Smooth muscle cell (in vitro differentiated cells): ENCODE data around the gene APOB. TPM values are rescaled to one million over a fixed set of nuclear protein-coding genes. Genes with fewer than 3 reads are reported as not detected.

ENCODE experiments used
- DNase-seq: peaks from one replicate; lab custom pipeline; 2025; ENCODE audit not compliant: unreplicated experiment; lab: John Stamatoyannopoulos, UW
- H2AFZ ChIP-seq: fragments of 200-600 bp; sonication (generic); 2 replicates; pipeline ENCODE4 v1.6.0; 2016; ENCODE audit warnings: antibody characterized with exemption, low read depth, mild to moderate bottlenecking
- H3F3A ChIP-seq: fragments of 200-600 bp; sonication (generic); 2 replicates; pipeline ENCODE4 v1.6.0; 2017; ENCODE audit warnings: antibody characterized with exemption, low read depth
- H3K27ac ChIP-seq: fragments of 200-600 bp; sonication (generic); 2 replicates; pipeline ENCODE4 v1.5.1; 2016; ENCODE audit warnings: low read depth, mild to moderate bottlenecking
- H3K27me3 ChIP-seq: fragments of 200-600 bp; sonication (generic); 2 replicates; pipeline ENCODE4 v1.6.1; 2016; ENCODE audit warnings: low read depth, mild to moderate bottlenecking
- H3K36me3 ChIP-seq: fragments of 200-600 bp; sonication (generic); 2 replicates; pipeline ENCODE4 v1.5.1; 2016; ENCODE audit warnings: low read depth
- H3K4me1 ChIP-seq: fragments of 200-600 bp; sonication (generic); 2 replicates; pipeline ENCODE4 v1.5.1; 2016; ENCODE audit warnings: low read depth
- H3K4me2 ChIP-seq: fragments of 200-600 bp; sonication (generic); 2 replicates; pipeline ENCODE4 v1.6.0; 2016; ENCODE audit warnings: mild to moderate bottlenecking
- H3K4me3 ChIP-seq: fragments of 200-600 bp; sonication (generic); 2 replicates; pipeline ENCODE4 v1.5.1; 2016; ENCODE audit warnings: mild to moderate bottlenecking
- H3K79me2 ChIP-seq: fragments of 200-600 bp; sonication (generic); 2 replicates; pipeline ENCODE4 v1.6.0; 2016; ENCODE audit warnings: low read depth, mild to moderate bottlenecking
- H3K9ac ChIP-seq: fragments of 200-600 bp; sonication (generic); 2 replicates; pipeline ENCODE4 v1.6.0; 2016; ENCODE audit warnings: low read depth
- H3K9me3 ChIP-seq: fragments of 200-600 bp; sonication (generic); replicated peaks from 2 replicates; pipeline ENCODE4 v1.5.1; 2016; ENCODE audit warnings: low read depth
- H4K20me1 ChIP-seq: fragments of 200-600 bp; sonication (generic); 2 replicates; pipeline ENCODE4 v1.6.0; 2016; ENCODE audit warnings: low read depth
- WGBS: methylation state at CpG from one replicate; pipeline ENCODE4 v1.1.7; 2016; ENCODE audit warnings: low lambda C conversion rate; 5-methylcytosine and 5-hydroxymethylcytosine counted together
- polyA plus RNA-seq: library from polyadenylated mRNA; unstranded; fragments of >200 nt; fragmentation: Nextera tagmentation; extraction: Ambion mirVana; gene quantifications from 2 replicates; pipeline ENCODE4 v1.2.1, GENCODE V29; 2016
- total RNA-seq: library from RNA; depleted of rRNA; stranded (reverse); fragments of >200 nt; gene quantifications from 2 replicates; pipeline ENCODE4 v1.2.3, GENCODE V29; 2014
- TF ChIP-seq, protein P1 (sequence below): fragments of 200-600 bp; sonication (generic); IDR thresholded peaks from 2 replicates; pipeline ENCODE4 v1.5.1; 2017; ENCODE audit warnings: borderline replicate concordance, mild to moderate bottlenecking, antibody characterized with exemption; ENCODE audit not compliant: insufficient read depth, poor library complexity, severe bottlenecking

The APOB gene
- total and polyA plus RNA-seq, 2 experiments from 2014 or later: under 0.01 to 0.09 TPM

DNA sequence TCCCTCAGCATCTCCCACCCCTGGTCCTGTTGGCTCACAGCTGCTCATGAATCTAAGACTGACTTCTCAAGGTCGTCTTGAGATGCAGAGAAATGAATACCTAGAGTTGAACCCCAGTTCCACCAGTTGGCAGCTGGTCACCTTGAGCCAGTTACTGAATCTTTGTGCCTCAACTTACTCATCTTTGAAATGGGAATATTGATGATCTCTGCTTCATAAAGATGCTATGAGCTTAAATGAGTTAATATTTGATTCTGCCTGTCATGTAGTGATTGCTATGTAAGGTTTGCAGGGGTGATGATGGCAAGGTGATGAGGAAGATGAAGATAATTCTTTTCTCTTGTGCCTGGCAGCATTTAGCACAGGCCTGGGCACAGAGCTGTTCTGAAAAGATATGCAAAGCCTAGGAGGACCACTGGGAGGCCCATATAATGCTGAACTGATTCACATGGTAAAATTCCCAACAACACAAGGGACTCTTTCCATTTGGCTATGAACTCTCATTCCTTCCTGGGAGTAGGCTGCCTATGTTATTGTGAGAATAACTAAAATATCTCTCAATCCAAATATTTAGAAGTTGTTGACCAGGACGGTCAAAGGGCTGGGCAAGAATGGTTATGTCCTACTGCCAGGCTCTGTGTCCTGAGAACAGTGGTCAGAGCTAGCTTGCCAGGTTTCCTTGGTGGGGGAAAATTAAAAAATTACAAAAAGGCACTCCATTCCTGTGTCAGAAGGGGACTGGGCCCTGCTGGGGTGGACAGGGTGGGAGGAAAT is 70.9 kb downstream of the APOB start:
- Histone ChIP-seq H3K36me3 (no peaks in the 10 kb centered on the region), H2AFZ (no peak overlapping the region), H3K4me3 (no peak overlapping the region), H3K79me2 (no peaks in the 10 kb centered on the region), H3K4me2 (no peak overlapping the region), H4K20me1 (no peaks in the 10 kb centered on the region), H3F3A (no peaks in the 10 kb centered on the region), H3K9ac (no peak overlapping the region), H3K9me3 (no peaks in the 10 kb centered on the region), H3K27me3 (no peaks in the 10 kb centered on the region), H3K27ac (no peak overlapping the region), H3K4me1 (no peaks in the 10 kb centered on the region)
- WGBS: 80% methylated on average over 2 of the region's 2 CpGs
- TF ChIP-seq, protein P1, sequence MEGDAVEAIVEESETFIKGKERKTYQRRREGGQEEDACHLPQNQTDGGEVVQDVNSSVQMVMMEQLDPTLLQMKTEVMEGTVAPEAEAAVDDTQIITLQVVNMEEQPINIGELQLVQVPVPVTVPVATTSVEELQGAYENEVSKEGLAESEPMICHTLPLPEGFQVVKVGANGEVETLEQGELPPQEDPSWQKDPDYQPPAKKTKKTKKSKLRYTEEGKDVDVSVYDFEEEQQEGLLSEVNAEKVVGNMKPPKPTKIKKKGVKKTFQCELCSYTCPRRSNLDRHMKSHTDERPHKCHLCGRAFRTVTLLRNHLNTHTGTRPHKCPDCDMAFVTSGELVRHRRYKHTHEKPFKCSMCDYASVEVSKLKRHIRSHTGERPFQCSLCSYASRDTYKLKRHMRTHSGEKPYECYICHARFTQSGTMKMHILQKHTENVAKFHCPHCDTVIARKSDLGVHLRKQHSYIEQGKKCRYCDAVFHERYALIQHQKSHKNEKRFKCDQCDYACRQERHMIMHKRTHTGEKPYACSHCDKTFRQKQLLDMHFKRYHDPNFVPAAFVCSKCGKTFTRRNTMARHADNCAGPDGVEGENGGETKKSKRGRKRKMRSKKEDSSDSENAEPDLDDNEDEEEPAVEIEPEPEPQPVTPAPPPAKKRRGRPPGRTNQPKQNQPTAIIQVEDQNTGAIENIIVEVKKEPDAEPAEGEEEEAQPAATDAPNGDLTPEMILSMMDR: no peak
- DNase-seq: no peak

DNA sequence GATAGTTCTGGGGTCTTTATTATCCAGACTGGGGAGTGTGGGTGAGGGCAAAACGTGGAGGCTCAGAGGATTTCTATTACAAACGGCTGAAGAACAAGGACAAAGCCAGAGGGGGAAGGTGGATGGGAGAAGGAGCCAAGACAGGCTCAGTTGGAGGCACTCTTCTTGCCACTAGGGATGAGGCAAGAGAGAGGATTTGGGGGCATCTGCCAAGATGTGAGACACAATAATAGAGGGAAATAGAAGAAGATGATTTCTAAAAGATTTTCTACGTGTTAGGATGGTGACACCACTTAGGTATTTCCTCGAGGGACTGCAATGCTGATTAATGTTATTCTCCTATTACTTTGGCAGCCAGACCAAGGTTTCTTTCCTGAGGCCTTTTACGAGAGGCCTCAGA is 71.8 kb downstream of the APOB start:
- no peaks in the 10 kb centered on the region for H4K20me1 ChIP-seq
- H2AFZ ChIP-seq: no peak overlapping the region
- H3K27me3 ChIP-seq: no peaks in the 10 kb centered on the region
- H3K4me3 ChIP-seq: no peak overlapping the region
- H3K4me1 ChIP-seq: no peaks in the 10 kb centered on the region
- no peaks in the 10 kb centered on the region for H3K36me3 ChIP-seq
- H3K9me3 ChIP-seq: no peaks in the 10 kb centered on the region
- H3K9ac ChIP-seq: no peak overlapping the region
- H3K27ac ChIP-seq: no peak overlapping the region
- H3K4me2 ChIP-seq: no peak overlapping the region
- H3F3A ChIP-seq: no peaks in the 10 kb centered on the region
- WGBS: 42% methylated on average over 5 of the region's 5 CpGs
- DNase-seq: no peak
- H3K79me2 ChIP-seq: no peaks in the 10 kb centered on the region
- TF ChIP-seq, protein P1: no peak

DNA sequence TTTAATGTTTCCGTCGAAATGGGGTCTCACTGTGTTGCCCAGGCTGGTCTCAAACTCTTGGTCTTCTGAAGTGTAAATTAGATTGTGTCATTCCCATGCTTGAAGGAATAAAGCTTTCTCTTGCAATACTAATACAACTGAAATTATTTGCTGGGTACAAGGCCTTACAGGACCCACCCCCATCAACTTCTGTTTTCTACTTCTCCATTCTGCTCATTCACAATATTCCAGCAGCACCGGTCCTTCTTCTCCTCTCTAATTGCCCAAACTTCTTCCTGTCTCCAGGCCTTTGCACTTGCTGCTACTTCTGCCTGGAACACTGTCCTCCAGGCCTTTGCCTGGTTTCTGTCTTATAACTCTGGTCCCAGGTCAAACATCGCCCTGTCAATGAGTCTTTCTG is 73.8 kb downstream of the APOB start:
- H3K4me1 ChIP-seq: no peaks in the 10 kb centered on the region
- H3K4me3 ChIP-seq: no peak overlapping the region
- no peaks in the 10 kb centered on the region for H3K36me3 ChIP-seq
- no peaks in the 10 kb centered on the region for H4K20me1 ChIP-seq
- H3F3A ChIP-seq: no peaks in the 10 kb centered on the region
- DNase-seq: no peak
- 92% methylated on average over 4 of the region's 4 CpGs for WGBS
- no peaks in the 10 kb centered on the region for H3K79me2 ChIP-seq
- TF ChIP-seq, protein P1: no peak
- no peak overlapping the region for H3K4me2 ChIP-seq
- no peak overlapping the region for H3K9ac ChIP-seq
- H3K9me3 ChIP-seq: no peaks in the 10 kb centered on the region
- H2AFZ ChIP-seq: no peak overlapping the region
- peaks cover 3% of the 10 kb centered on the region for H3K27me3 ChIP-seq
- no peak overlapping the region for H3K27ac ChIP-seq

DNA sequence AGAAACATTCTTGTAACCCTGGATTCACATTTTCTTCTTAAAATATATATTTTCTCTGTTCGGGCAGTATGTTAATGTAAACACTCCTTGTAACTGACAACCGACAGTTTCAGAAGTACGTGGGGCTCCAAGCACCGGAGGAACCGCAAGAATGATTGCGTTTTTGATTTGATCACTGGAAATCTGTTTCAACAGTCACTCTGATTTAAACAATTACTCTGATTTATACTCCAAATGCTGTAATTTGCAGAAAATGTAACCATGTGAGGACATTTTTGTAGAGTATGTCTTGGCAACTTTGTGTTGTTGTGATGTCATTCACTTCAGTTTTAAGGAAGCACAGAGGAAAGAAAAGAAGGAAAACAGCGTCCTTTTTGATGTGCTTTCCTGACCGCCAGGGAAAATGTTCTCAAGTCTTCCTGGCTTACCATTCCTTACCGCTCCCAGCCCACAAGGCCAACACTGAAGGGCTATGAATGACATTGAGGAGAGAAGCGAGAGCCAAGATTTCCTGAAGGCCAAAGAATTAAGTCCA is 77.7 kb downstream of the APOB start:
- Histone ChIP-seq H3F3A (no peaks in the 10 kb centered on the region), H3K36me3 (no peaks in the 10 kb centered on the region), H4K20me1 (no peaks in the 10 kb centered on the region), H3K27me3 (peaks cover 29% of the 10 kb centered on the region), H3K9me3 (no peaks in the 10 kb centered on the region), H3K79me2 (no peaks in the 10 kb centered on the region), H3K4me3 (no peak overlapping the region), H3K4me2 (no peak overlapping the region), H2AFZ (no peak overlapping the region), H3K27ac (no peak overlapping the region), H3K9ac (no peak overlapping the region), H3K4me1 (no peaks in the 10 kb centered on the region)
- WGBS: 79% methylated on average over 10 of the region's 10 CpGs
- DNase-seq: no peak
- TF ChIP-seq, protein P1: no peak
